Heart left ventricle (tissue), 13 donors: Measurements from ENCODE around the gene ADAM8.

ENCODE experiments used
- CTCF ChIP-seq, 12 donors: fragments of 200-600 bp; sonication (generic) in 4 of 12; IDR thresholded peaks; one replicate each; pipeline versions ENCODE4 v1.5.0 to v1.8.0; 2018 to 2022; ENCODE audit warnings: antibody characterized with exemption in 12 of 12, mild to moderate bottlenecking in 5 of 12
- POLR2A ChIP-seq, 2 donors: fragments of 450-650 bp; IDR thresholded peaks; one replicate each; pipeline ENCODE4 v1.6.1; 2017; ENCODE audit warnings: antibody characterized with exemption in 2 of 2, mild to moderate bottlenecking in 2 of 2, moderate library complexity in 2 of 2
- donor health status: ischemic (EF 13 %, LVEDD 7.1; RV severe dilation, severe dysfunction).
- donor health status: DM: no; HTN: yes; CAD: no.
- donor health status: DM: no; HTN: no; CAD: no.
- donor health status: ischemic (EF 25% LVEDD 6.9; RV normal size, moderate dysfunction).
- donor health status: ischemic (EF 25% LVEDD 5.7; RV mildly dilated, moderate dysfunction).
- donor health status: ischemic (EF 35%, LVEDD 5.7; RV mildly dilated, moderate dysfunction).
- donor health status: nonischemic (EF 11% LVEDD 7.7; RV severe dilation, severe dysfunction).
- donor health status: DM: yes; HTN: yes; CAD: no.
- donor health status: PGD.
- donor health status: ischemic (EF 29% LVEDD 5.4; RV normal size, mild dysfunction).
- donor health status: nonischemic (EF 23%, LVEDD 6.1; RV moderate dilation, normal function).

GRCh38 chr10:133230044-133230361, 46.7 kb downstream of the ADAM8 start, which contains the start of gene UTF1:
- no peak for TF ChIP-seq CTCF (IDR thresholded peaks at IDR 0.05)
- TF ChIP-seq POLR2A (IDR thresholded peaks at IDR 0.05): no peak
